ENCODE data around the gene RNASET2.
"Not testable (repeated sequence)": the region's sequence is repeated elsewhere in the genome, so short reads cannot be mapped to it uniquely, and the experiment has no call there.

RNASET2 gene

GRCh38 chr6:166969390-166970002, 13.1 kb upstream of the RNASET2 start:
- no peak for DNase-seq

- no peak for DNase-seq
Observed at GRCh38 chr6:166966268-166966667, 9.9 kb upstream of the RNASET2 start.

GRCh38 chr6:166960609-166960978, 4.2 kb upstream of the RNASET2 start:
- no peak for DNase-seq

- DNase-seq, result no peak
Observed at GRCh38 chr6:166959911-166960608, 3.7 kb upstream of the RNASET2 start.

- no peak for DNase-seq
Observed at GRCh38 chr6:166958926-166959861, 2.8 kb upstream of the RNASET2 start.

GRCh38 chr6:166957805-166958076, 1.4 kb upstream of the RNASET2 start:
- no peak for DNase-seq

GRCh38 chr6:166957087-166957804, 896 bp upstream of the RNASET2 start:
- DNase-seq, result no peak

- DNase-seq, result no peak
Observed at GRCh38 chr6:166955865-166956443, 396 bp downstream of the RNASET2 start.

- DNase-seq, result no peak
Observed at GRCh38 chr6:166955121-166955864, 1.1 kb downstream of the RNASET2 start.

- DNase-seq, result no peak
Observed at GRCh38 chr6:166954118-166954713, 2.1 kb downstream of the RNASET2 start.

GRCh38 chr6:166952567-166953486, 3.5 kb downstream of the RNASET2 start:
- DNase-seq, result no peak

GRCh38 chr6:166952121-166952520, 4.2 kb downstream of the RNASET2 start:
- DNase-seq, result no peak

- no peak for DNase-seq
Observed at GRCh38 chr6:166951670-166952060, 4.7 kb downstream of the RNASET2 start.

- DNase-seq, result not testable (repeated sequence)
Observed at GRCh38 chr6:166950892-166951669, 5.3 kb downstream of the RNASET2 start.

GRCh38 chr6:166950443-166950821, 5.9 kb downstream of the RNASET2 start:
- DNase-seq, result no peak

GRCh38 chr6:166949528-166950442, 6.6 kb downstream of the RNASET2 start:
- DNase-seq, result no peak

GRCh38 chr6:166948724-166949123, 7.6 kb downstream of the RNASET2 start:
- DNase-seq, result not testable (repeated sequence)

- DNase-seq, result no peak
Observed at GRCh38 chr6:166947251-166947650, 9.1 kb downstream of the RNASET2 start.

- no peak for DNase-seq
Observed at GRCh38 chr6:166946125-166946524, 10.2 kb downstream of the RNASET2 start.
